ENCODE measurements around the gene CCDC188. TPM values are rescaled to one million over a fixed set of nuclear protein-coding genes. Genes with fewer than 3 reads are reported as not detected.

Gene CCDC188
- total and polyA plus RNA-seq, 4 donors: 0.69 to 5.2 (median 2.0) TPM

Small RNAs within 50 kb of the gene (small RNA-seq; reads per million reads assigned to genes)
- 0.12 reads per million for gene MIR6816 (ENCODE audit: low replicate concordance)
- gene RF00599 (ENCODE audit: low replicate concordance): not detected

Other genes starting within 250 kb of the CCDC188 start
- 100 to 1,000 TPM in 1 of 2 donors, 10 to 100 TPM in 1; 72.6 to 139 TPM for gene COMT, start 209.3 kb downstream of the CCDC188 start, total RNA-seq
- gene COMT, start 209.3 kb downstream of the CCDC188 start, polyA plus RNA-seq (ENCODE audit: insufficient read length in 2 of 2): 100 to 1,000 TPM; 154 to 158 TPM
- 10 to 100 TPM; 17.1 to 21.7 TPM for gene TXNRD2, start 209.2 kb downstream of the CCDC188 start, total RNA-seq
- gene TXNRD2, start 209.2 kb downstream of the CCDC188 start, polyA plus RNA-seq (ENCODE audit: insufficient read length in 2 of 2): 10 to 100 TPM; 25.6 to 29.4 TPM
- gene ARVCF, start 134.2 kb downstream of the CCDC188 start, total RNA-seq: 10 to 100 TPM; 43.5 to 47.2 TPM
- gene ARVCF, start 134.2 kb downstream of the CCDC188 start, polyA plus RNA-seq (ENCODE audit: insufficient read length in 2 of 2): 100 to 1,000 TPM; 121 to 132 TPM
- gene TANGO2, start 129.9 kb downstream of the CCDC188 start, total RNA-seq: 10 to 100 TPM; 17.9 to 25.8 TPM
- 10 to 100 TPM; 20.9 to 32.6 TPM for gene TANGO2, start 129.9 kb downstream of the CCDC188 start, polyA plus RNA-seq (ENCODE audit: insufficient read length in 2 of 2)
- 10 to 100 TPM; 20.7 to 34.7 TPM for gene DGCR8, start 70.8 kb downstream of the CCDC188 start, total RNA-seq
- gene DGCR8, start 70.8 kb downstream of the CCDC188 start, polyA plus RNA-seq (ENCODE audit: insufficient read length in 2 of 2): 10 to 100 TPM; 43.2 to 58.7 TPM
- 100 to 1,000 TPM; 111 to 170 TPM for gene RANBP1, start 35.0 kb downstream of the CCDC188 start, total RNA-seq
- gene RANBP1, start 35.0 kb downstream of the CCDC188 start, polyA plus RNA-seq (ENCODE audit: insufficient read length in 2 of 2): 100 to 1,000 TPM; 183 to 210 TPM
- gene TRMT2A, start 33.8 kb downstream of the CCDC188 start, total RNA-seq: 10 to 100 TPM; 24.5 to 46.3 TPM
- gene TRMT2A, start 33.8 kb downstream of the CCDC188 start, polyA plus RNA-seq (ENCODE audit: insufficient read length in 2 of 2): 10 to 100 TPM; 53.8 to 57.4 TPM
- gene ZDHHC8, start 19.3 kb downstream of the CCDC188 start, total RNA-seq: 10 to 100 TPM in 1 of 2 donors, 1 to 10 TPM in 1; 9.5 to 13.9 TPM
- 10 to 100 TPM; 59.0 to 64.4 TPM for gene ZDHHC8, start 19.3 kb downstream of the CCDC188 start, polyA plus RNA-seq (ENCODE audit: insufficient read length in 2 of 2)
- 1 to 10 TPM; 5.4 to 7.8 TPM for gene RTN4R, start 117.3 kb upstream of the CCDC188 start, total RNA-seq
- 10 to 100 TPM; 25.3 to 25.9 TPM for gene RTN4R, start 117.3 kb upstream of the CCDC188 start, polyA plus RNA-seq (ENCODE audit: insufficient read length in 2 of 2)
- gene DGCR6L, start 169.0 kb upstream of the CCDC188 start, total RNA-seq: 10 to 100 TPM; 28.4 to 94.0 TPM
- 10 to 100 TPM; 82.3 to 89.8 TPM for gene DGCR6L, start 169.0 kb upstream of the CCDC188 start, polyA plus RNA-seq (ENCODE audit: insufficient read length in 2 of 2)
- gene ZNF74, start 243.1 kb upstream of the CCDC188 start, total RNA-seq: 10 to 100 TPM; 14.3 to 17.7 TPM
- gene ZNF74, start 243.1 kb upstream of the CCDC188 start, polyA plus RNA-seq (ENCODE audit: insufficient read length in 2 of 2): 10 to 100 TPM; 27.1 to 31.2 TPM

Measured in spinal cord (tissue), 4 donors.